AG10803 (cell line): ENCODE results near the gene CPNE1.

Source experiments
- DNase-seq: peaks from one replicate; pipeline ENCODE4 v3.0.0; 2010; ENCODE audit warnings: low read depth
- H3K4me3 ChIP-seq: 2 replicates; pipeline ENCODE4 v1.5.1; 2011; ENCODE audit warnings: mild to moderate bottlenecking, low read length, control low read depth
- TF ChIP-seq, protein P1 (sequence below): conservative IDR thresholded peaks from 2 replicates; pipeline ENCODE4 v1.5.1; 2011; ENCODE audit warnings: mild to moderate bottlenecking, low read length, control low read depth, inconsistent platforms

The CPNE1 gene

DNA sequence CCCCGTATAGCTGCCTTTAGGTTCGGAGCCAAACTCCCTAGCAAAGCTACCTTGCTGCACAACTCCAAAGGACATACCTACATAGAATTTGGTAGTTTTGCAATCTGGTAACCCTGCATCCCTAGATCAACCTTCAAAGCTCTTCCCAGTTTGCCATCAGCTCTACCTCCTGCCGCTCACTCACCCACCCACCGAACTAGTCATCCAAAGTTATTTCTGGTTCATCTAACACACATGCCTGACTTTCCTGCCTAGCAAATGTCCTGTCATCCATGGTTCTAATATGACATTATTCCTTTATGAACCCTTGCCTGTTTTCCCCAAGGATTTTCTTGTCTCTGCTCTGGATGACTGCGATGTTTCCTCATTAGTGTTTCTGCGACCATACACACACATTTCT lies 27.4 kb downstream of the CPNE1 start:
- no peak for DNase-seq
- no peak overlapping the region for H3K4me3 ChIP-seq
- TF ChIP-seq, protein P1, sequence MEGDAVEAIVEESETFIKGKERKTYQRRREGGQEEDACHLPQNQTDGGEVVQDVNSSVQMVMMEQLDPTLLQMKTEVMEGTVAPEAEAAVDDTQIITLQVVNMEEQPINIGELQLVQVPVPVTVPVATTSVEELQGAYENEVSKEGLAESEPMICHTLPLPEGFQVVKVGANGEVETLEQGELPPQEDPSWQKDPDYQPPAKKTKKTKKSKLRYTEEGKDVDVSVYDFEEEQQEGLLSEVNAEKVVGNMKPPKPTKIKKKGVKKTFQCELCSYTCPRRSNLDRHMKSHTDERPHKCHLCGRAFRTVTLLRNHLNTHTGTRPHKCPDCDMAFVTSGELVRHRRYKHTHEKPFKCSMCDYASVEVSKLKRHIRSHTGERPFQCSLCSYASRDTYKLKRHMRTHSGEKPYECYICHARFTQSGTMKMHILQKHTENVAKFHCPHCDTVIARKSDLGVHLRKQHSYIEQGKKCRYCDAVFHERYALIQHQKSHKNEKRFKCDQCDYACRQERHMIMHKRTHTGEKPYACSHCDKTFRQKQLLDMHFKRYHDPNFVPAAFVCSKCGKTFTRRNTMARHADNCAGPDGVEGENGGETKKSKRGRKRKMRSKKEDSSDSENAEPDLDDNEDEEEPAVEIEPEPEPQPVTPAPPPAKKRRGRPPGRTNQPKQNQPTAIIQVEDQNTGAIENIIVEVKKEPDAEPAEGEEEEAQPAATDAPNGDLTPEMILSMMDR: no peak

DNA sequence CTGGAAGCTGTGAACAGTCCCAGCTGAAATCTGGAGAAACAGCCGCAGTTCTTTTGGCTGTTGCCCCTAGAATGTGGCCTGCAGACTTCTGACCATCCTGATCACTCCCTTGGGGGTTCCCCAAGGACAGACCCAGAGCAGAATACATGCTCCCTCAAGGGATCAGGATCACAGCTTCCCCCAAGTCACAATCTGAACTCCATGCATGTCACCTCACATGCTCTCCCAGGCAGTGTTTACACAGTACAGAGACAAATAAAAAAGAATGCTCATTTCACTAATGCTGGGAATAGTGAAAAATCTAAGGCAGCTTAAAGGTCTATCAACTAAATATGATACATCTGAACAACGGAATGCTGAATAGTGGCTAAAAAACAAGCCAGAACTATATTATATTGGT lies 28.6 kb downstream of the CPNE1 start:
- no peak for DNase-seq
- TF ChIP-seq, protein P1: no peak
- no peak overlapping the region for H3K4me3 ChIP-seq

DNA sequence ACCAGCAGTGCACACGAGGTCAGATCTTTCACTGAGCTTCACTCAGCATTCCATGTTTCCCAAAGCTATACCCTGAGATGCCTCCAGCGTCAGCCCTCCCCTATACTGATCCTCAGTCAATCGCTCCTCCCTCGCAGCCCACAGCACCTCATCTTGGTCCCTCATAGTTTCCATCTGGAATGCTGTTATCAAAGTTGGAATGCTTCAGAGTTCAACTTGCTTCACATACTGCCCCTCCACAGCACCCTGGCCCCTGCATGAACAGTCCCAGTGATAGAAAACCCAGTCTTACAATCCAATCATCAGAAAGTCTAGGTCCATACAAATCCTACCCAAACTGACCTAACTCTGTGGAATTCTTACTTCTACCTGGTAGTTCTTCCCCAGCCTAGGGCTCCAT lies 29.0 kb downstream of the CPNE1 start:
- TF ChIP-seq, protein P1: no peak
- H3K4me3 ChIP-seq: no peak overlapping the region
- DNase-seq: no peak

DNA sequence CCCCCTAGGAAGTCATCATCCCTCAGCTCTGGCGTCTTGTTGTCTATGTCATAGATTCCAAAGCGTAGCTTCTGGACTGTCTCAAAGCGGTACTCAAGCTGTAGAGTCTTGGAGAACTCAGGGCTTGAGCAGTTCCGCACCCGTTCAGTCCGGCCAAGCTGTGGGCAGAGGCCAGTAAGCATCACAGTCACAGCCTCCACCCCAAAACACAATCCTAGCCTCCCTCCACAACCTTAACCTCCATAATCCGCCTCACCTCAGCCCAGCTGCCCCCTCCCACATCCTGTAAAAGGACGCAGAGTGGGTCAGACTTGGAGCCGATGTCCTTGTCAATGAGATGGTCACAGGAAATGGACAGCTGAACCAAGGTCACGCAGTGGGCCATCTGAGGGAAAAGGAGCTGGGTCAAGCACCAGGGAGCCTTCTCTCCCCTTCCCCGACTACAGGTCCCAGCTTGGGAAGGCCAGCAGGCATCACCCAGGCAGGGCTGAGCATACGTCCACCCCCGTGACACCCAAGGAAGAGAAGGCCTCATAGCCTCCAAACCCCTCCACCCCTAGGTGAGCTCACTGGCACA lies 32.1 kb downstream of the CPNE1 start:
- TF ChIP-seq, protein P1: no peak
- no peak for DNase-seq
- no peak overlapping the region for H3K4me3 ChIP-seq

DNA sequence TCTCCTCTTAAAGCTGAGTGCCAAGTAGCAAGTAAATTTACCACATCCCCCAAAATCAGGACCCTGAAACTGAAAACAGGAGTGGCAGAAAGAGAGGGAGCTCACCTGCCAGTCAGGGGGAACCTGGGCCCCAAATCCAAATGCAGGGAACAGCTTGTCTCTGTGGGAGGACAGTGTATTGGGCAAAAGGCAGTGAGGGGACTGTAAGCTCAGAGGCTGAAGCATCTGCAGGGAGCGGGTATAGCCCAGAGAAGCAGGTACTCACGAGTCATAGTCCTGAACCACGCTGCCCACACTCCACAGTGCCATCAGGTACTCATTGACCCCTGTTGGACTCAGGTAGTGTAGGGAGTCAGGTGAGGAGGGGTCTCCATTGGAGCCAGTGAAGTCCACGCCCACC lies 34.1 kb downstream of the CPNE1 start:
- no peak overlapping the region for H3K4me3 ChIP-seq
- TF ChIP-seq, protein P1: no peak
- DNase-seq: no peak

DNA sequence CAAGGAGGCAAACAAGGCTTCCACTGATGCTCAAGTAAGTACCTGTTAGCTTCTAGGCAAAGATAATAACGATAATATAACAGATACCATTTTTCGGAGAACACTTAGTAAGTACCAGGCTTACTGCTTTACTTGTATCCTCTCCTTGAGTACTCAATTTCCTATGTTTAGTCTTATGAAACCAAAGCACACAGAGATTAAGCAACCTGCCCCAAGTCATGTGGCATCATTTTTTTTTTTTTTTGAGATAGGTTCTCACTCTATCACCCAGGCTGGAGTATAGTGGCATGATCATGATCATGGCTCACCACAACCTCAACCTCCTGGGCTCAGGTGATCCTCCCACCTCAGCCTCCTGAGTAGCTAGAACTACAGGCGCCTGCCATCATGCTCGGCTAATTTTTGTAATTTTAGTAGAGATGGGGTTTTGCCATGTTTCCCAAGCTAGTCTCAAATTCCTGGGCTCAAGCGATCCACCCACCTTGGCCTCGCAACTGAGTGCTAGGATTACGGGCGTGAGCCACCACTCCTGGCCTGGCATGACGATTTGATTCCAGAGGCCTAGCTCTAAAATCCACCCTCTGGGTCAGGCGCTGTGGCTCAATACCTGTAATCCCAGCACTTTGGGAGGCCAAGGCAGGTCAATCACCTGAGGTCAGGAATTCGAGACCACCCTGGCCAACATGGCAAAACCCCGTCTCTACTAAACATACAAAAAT lies 35.1 kb downstream of the CPNE1 start:
- no peak overlapping the region for H3K4me3 ChIP-seq
- no peak for DNase-seq
- TF ChIP-seq, protein P1: no peak

DNA sequence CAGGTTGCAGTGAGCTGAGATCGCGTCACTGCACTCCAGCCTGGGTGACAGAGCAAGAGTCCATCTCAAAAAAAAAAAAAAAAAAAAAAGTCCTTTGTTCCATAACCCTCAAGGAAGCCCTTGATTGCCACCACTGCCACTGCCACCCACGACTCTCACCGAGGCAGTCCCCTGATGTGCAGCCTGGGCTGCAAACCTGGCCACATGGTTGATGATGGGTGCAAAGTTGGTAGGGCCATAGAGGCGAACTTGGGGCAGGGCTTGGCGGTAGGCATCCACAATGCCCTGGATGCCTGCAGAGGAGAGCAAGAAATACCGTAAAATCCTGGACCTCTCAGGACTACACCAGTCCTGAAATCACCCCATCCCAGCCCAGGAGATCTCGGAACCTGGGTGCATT lies 37.6 kb downstream of the CPNE1 start:
- no peak overlapping the region for H3K4me3 ChIP-seq
- DNase-seq: no peak
- TF ChIP-seq, protein P1: no peak
